A673 (cell line): ENCODE results near the gene EPB41. TPM values are rescaled to one million over a fixed set of nuclear protein-coding genes. Genes with fewer than 3 reads are reported as not detected.
"Not testable (repeated sequence)": the region's sequence is repeated elsewhere in the genome, so short reads cannot be mapped to it uniquely, and the experiment has no call there.

Experiments
- BruUV-seq: library from RNA; stranded (reverse); fragments of 400-500 nt; replicated peaks from 2 replicates; lab custom pipeline; 2021; lab: Mats Ljungman, UMichigan
- CTCF ChIA-PET: fragments of 300-600 bp; sonication (Branson Sonifier 250); formaldehyde crosslinking; loops from one replicate; lab custom pipeline; 2022; ENCODE audit warnings: antibody characterized with exemption; lab: Charles Lee
- POLR2A ChIA-PET: fragments of 300-600 bp; sonication (Branson Sonifier 250); formaldehyde crosslinking; loops from one replicate; lab custom pipeline; 2022; ENCODE audit warnings: antibody characterized with exemption; ENCODE audit not compliant: low non-redundant PET; lab: Charles Lee
- DNase-seq: peaks from one replicate; pipeline ENCODE4 v3.0.0-alpha.2; 2015; ENCODE audit warnings: low spot score
- H3K27ac ChIP-seq: fragments of 200-600 bp; sonication (generic); 2 replicates; pipeline ENCODE4 v1.5.1; 2016; ENCODE audit warnings: mixed run types, low read depth, mild to moderate bottlenecking, mixed read lengths, antibody characterized with exemption, low read length; ENCODE audit not compliant: poor library complexity, severe bottlenecking
- H3K27me3 ChIP-seq: fragments of 200-600 bp; sonication (generic); replicated peaks from 2 replicates; pipeline ENCODE4 v1.6.1; 2017; ENCODE audit warnings: mixed run types, low read depth, mild to moderate bottlenecking, mixed read lengths, antibody characterized with exemption, low read length; ENCODE audit not compliant: insufficient read depth, poor library complexity
- H3K36me3 ChIP-seq: fragments of 200-600 bp; sonication (generic); 2 replicates; pipeline ENCODE4 v1.6.1; 2016; ENCODE audit warnings: mixed run types, mild to moderate bottlenecking, mixed read lengths, antibody characterized with exemption, low read length; ENCODE audit not compliant: insufficient read depth, poor library complexity, severe bottlenecking
- H3K4me1 ChIP-seq: fragments of 200-600 bp; sonication (generic); 2 replicates; pipeline ENCODE4 v1.6.1; 2017; ENCODE audit warnings: mixed run types, mild to moderate bottlenecking, mixed read lengths, antibody characterized with exemption, low read length; ENCODE audit not compliant: insufficient read depth, poor library complexity, severe bottlenecking
- H3K4me3 ChIP-seq: fragments of 200-600 bp; sonication (generic); 2 replicates; pipeline ENCODE4 v1.5.1; 2016; ENCODE audit warnings: low read depth, mixed run types, mild to moderate bottlenecking, mixed read lengths, low read length; ENCODE audit not compliant: poor library complexity, severe bottlenecking
- H3K9me3 ChIP-seq: fragments of 200-600 bp; sonication (generic); 2 replicates; pipeline ENCODE4 v1.6.1; 2016; ENCODE audit warnings: mixed run types, low read depth, mild to moderate bottlenecking, mixed read lengths, antibody characterized with exemption, low read length; ENCODE audit not compliant: poor library complexity, severe bottlenecking
- CTCF ChIP-seq: fragments of 300-800, 200-600 bp; sonication (generic); conservative IDR thresholded peaks from 2 replicates; pipeline ENCODE4 v1.5.1; 2017; ENCODE audit warnings: low read depth, mild to moderate bottlenecking, antibody characterized with exemption, low read length, moderate library complexity, mixed read lengths
- EZH2 ChIP-seq: fragments of 200-600 bp; sonication (generic); IDR thresholded peaks from 2 replicates; pipeline ENCODE4 v1.6.1; 2017; ENCODE audit warnings: borderline replicate concordance, low read depth, mild to moderate bottlenecking, mixed read lengths, antibody characterized with exemption, low read length; ENCODE audit not compliant: poor library complexity, severe bottlenecking
- intact Hi-C: fragments of 100-400 bp; cut with micrococcal nuclease; formaldehyde crosslinking; loops from one replicate; pipeline ENCODE4 v1.10.0; 2022; ENCODE audit not compliant: unreplicated experiment
- total RNA-seq: library from RNA; stranded (reverse); gene quantifications from 2 replicates; pipeline ENCODE4 v1.2.3, GENCODE V29; 2021

EPB41 gene
- total RNA-seq, 1 experiment from 2014 or later: 337 TPM

- ChIA-PET POLR2A (interaction anchor here (0.6 kb wide), 1 partner anchor 32 kb away, joined by 6 read pairs; no protein-coding TSS in a partner anchor), CTCF (no interaction called here)
- Histone ChIP-seq H3K9me3 (no peaks in the 10 kb centered on the region), H3K4me1 (no peaks in the 10 kb centered on the region), H3K27me3 (no peaks in the 10 kb centered on the region), H3K27ac (no peak overlapping the region), H3K36me3 (no peaks in the 10 kb centered on the region), H3K4me3 (no peak overlapping the region)
- intact Hi-C loops: no loop called here
- DNase-seq: no peak
- TF ChIP-seq CTCF (no peak), EZH2 (no peak)
- no TSS peak for BruUV-seq
Measured at GRCh38 chr1:28867850-28868249, 46.5 kb upstream of the EPB41 start.

GRCh38 chr1:28869952-28870351 lies 44.4 kb upstream of the EPB41 start:
- CTCF ChIA-PET: no interaction called here
- H3K27me3 ChIP-seq: no peaks in the 10 kb centered on the region
- no peaks in the 10 kb centered on the region for H3K9me3 ChIP-seq
- DNase-seq: no peak
- TF ChIP-seq EZH2: no peak
- no peak for TF ChIP-seq CTCF
- H3K27ac ChIP-seq: no peak overlapping the region
- POLR2A ChIA-PET: no interaction called here
- H3K4me1 ChIP-seq: no peaks in the 10 kb centered on the region
- intact Hi-C loops: loop anchor here (10.0 kb wide), 1 partner anchor 515 kb away; no protein-coding TSS in a partner anchor
- no TSS peak for BruUV-seq
- no peaks in the 10 kb centered on the region for H3K36me3 ChIP-seq
- no peak overlapping the region for H3K4me3 ChIP-seq

GRCh38 chr1:28871631-28872401 lies 42.6 kb upstream of the EPB41 start:
- no peaks in the 10 kb centered on the region for H3K4me1 ChIP-seq
- H3K27ac ChIP-seq: no peak overlapping the region
- ChIA-PET CTCF (interaction anchor here (0.6 kb wide), 1 partner anchor 84 kb away, joined by 3 read pairs; no protein-coding TSS in a partner anchor), POLR2A (no interaction called here)
- H3K27me3 ChIP-seq: no peaks in the 10 kb centered on the region
- intact Hi-C loops: loop anchor here (10.0 kb wide), 1 partner anchor 517 kb away; no protein-coding TSS in a partner anchor
- TF ChIP-seq EZH2 (no peak), CTCF (no peak)
- no peaks in the 10 kb centered on the region for H3K36me3 ChIP-seq
- no peak overlapping the region for H3K4me3 ChIP-seq
- BruUV-seq: no TSS peak
- H3K9me3 ChIP-seq: no peaks in the 10 kb centered on the region
- no peak for DNase-seq

- not testable (repeated sequence) for H3K4me1 ChIP-seq, H3K36me3 ChIP-seq, BruUV-seq, H3K27ac ChIP-seq, H3K9me3 ChIP-seq, H3K4me3 ChIP-seq, DNase-seq, H3K27me3 ChIP-seq
- intact Hi-C loops: loop anchor here (5.0 to 10.0 kb wide), 2 partner anchors 223 to 520 kb away; no protein-coding TSS in a partner anchor
- CTCF ChIA-PET: interaction anchor here (3.7 kb wide), 1 partner anchor 90 kb away, joined by 55 read pairs; no protein-coding TSS in a partner anchor
- POLR2A ChIA-PET: interaction anchor here (0.6 kb wide), 1 partner anchor 1174 kb away, joined by 3 read pairs; no protein-coding TSS in a partner anchor
Measured at GRCh38 chr1:28875134-28875533, 39.2 kb upstream of the EPB41 start.
